ENCODE results near the gene TOM1L1.

TOM1L1 gene

GRCh38 chr17:54924405-54924804 is 23.8 kb downstream of the TOM1L1 start:
- Histone ChIP-seq H3K4me1 (ENCODE audit: control insufficient read depth, insufficient read depth, low read length) (no peaks in the 10 kb centered on the region), H3K27ac (ENCODE audit: extremely low read depth, low read depth, low read length) (no peak overlapping the region), H3K4me3 (ENCODE audit: low read depth, low read length) (no peak overlapping the region), H3K9me3 (ENCODE audit: control insufficient read depth, insufficient read depth, low read depth, low read length) (no peaks in the 10 kb centered on the region), H3K36me3 (ENCODE audit: control insufficient read depth in 2 of 2, insufficient read depth in 1 of 2, low read length in 2 of 2) (peaks cover 20 to 54% of the 10 kb centered on the region in 2 experiments)
- no peak for TF ChIP-seq ZNF843 (tag by site-specific recombination; IDR thresholded peaks at IDR 0.05)
- no peak for TF ChIP-seq HOXD13 (CRISPR knock-in tag; IDR thresholded peaks at IDR 0.05; ENCODE audit: borderline replicate concordance)
- no peak for TF ChIP-seq KLF17 (tag by site-specific recombination; IDR thresholded peaks at IDR 0.05)
- TF ChIP-seq PRDM2 (tag by site-specific recombination; IDR thresholded peaks at IDR 0.05; ENCODE audit: borderline replicate concordance) = no peak
- TF ChIP-seq ZNF585B (tag by site-specific recombination; IDR thresholded peaks at IDR 0.05) = no peak
- TF ChIP-seq ZBTB21 (tag by site-specific recombination; IDR thresholded peaks at IDR 0.05) = no peak
- no peak for TF ChIP-seq ZNF23 (tag by site-specific recombination; IDR thresholded peaks at IDR 0.05; ENCODE audit: borderline replicate concordance)
- no peak for TF ChIP-seq ZNF266 (tag by site-specific recombination; IDR thresholded peaks at IDR 0.05; ENCODE audit: low read depth)
- TF ChIP-seq ZBTB8A (tag by site-specific recombination; IDR thresholded peaks at IDR 0.05) = no peak
- TF ChIP-seq ZNF169 (tag by site-specific recombination; IDR thresholded peaks at IDR 0.05) = no peak
- no peak for TF ChIP-seq ZNF138 (tag by site-specific recombination; IDR thresholded peaks at IDR 0.05; ENCODE audit: borderline replicate concordance)
- CTCF ChIA-PET = no interaction called here
- POLR2A ChIA-PET = no interaction called here

- Histone ChIP-seq H3K4me1 (ENCODE audit: control insufficient read depth, insufficient read depth, low read length) (no peaks in the 10 kb centered on the region), H3K27ac (ENCODE audit: extremely low read depth, low read depth, low read length) (no peak overlapping the region), H3K36me3 (ENCODE audit: control insufficient read depth in 2 of 2, insufficient read depth in 1 of 2, low read length in 2 of 2) (peaks cover 28 to 62% of the 10 kb centered on the region in 2 experiments), H3K9me3 (ENCODE audit: control insufficient read depth, insufficient read depth, low read depth, low read length) (no peaks in the 10 kb centered on the region), H3K4me3 (ENCODE audit: low read depth, low read length) (no peak overlapping the region)
- TF ChIP-seq ZNF621 (tag by site-specific recombination; IDR thresholded peaks at IDR 0.05) = no peak
- no peak for TF ChIP-seq WT1 (tag by site-specific recombination; IDR thresholded peaks at IDR 0.05)
- TF ChIP-seq ZNF214 (tag by site-specific recombination; IDR thresholded peaks at IDR 0.05; ENCODE audit: borderline replicate concordance) = no peak
- no peak for TF ChIP-seq ZBTB20 (tag by site-specific recombination; IDR thresholded peaks at IDR 0.05)
- no peak for TF ChIP-seq ZBTB21 (tag by site-specific recombination; IDR thresholded peaks at IDR 0.05)
- no peak for TF ChIP-seq ZNF747 (tag by site-specific recombination; IDR thresholded peaks at IDR 0.05)
- no peak for TF ChIP-seq SALL2 (tag by site-specific recombination; IDR thresholded peaks at IDR 0.05; ENCODE audit: borderline replicate concordance)
- TF ChIP-seq PRDM2 (tag by site-specific recombination; IDR thresholded peaks at IDR 0.05; ENCODE audit: borderline replicate concordance) = no peak
- no peak for TF ChIP-seq ZNF248 (tag by site-specific recombination; IDR thresholded peaks at IDR 0.05)
- TF ChIP-seq ZFP69B (tag by site-specific recombination; IDR thresholded peaks at IDR 0.05) = no peak
- CTCF ChIA-PET = no interaction called here
- POLR2A ChIA-PET = no interaction called here
Observed at GRCh38 chr17:54927525-54927924, 26.9 kb downstream of the TOM1L1 start.
